Progenitor cell of endocrine pancreas (in vitro differentiated cells): ENCODE results near the gene BRINP3. TPM values are rescaled to one million over a fixed set of nuclear protein-coding genes. Genes with fewer than 3 reads are reported as not detected.

Source experiments
- DNase-seq: peaks from one replicate; pipeline ENCODE4 v3.0.0; 2021; ENCODE audit warnings: low spot score; ENCODE audit not compliant: unreplicated experiment
- H3K27ac Mint-ChIP-seq: 2 replicates; pipeline ENCODE4 v1.8.0; 2021; ENCODE audit warnings: mild to moderate bottlenecking, moderate library complexity, mixed read lengths
- H3K27me3 Mint-ChIP-seq: 2 replicates; pipeline ENCODE4 v1.8.0; 2021; ENCODE audit warnings: mixed read lengths
- H3K36me3 Mint-ChIP-seq: 2 replicates; pipeline ENCODE4 v1.8.0; 2022; ENCODE audit warnings: mixed read lengths; ENCODE audit not compliant: insufficient read depth
- H3K4me1 Mint-ChIP-seq: 2 replicates; pipeline ENCODE4 v1.8.0; 2021; ENCODE audit warnings: low read depth, mixed read lengths
- H3K4me3 Mint-ChIP-seq: 2 replicates; pipeline ENCODE4 v1.8.0; 2021; ENCODE audit warnings: low read depth, mild to moderate bottlenecking, moderate library complexity, mixed read lengths
- H3K9me3 Mint-ChIP-seq: 2 replicates; pipeline ENCODE4 v1.8.0; 2021; ENCODE audit warnings: low read depth, mixed read lengths
- total RNA-seq: library from RNA; stranded (reverse); gene quantifications from 2 replicates; pipeline ENCODE4 v1.2.1, GENCODE V29; 2021
- TF ChIP-seq, protein P1 (sequence below): fragments of 200-600 bp; sonication (generic); IDR thresholded peaks from one replicate; pipeline ENCODE4 v1.5.0; 2021; ENCODE audit warnings: antibody characterized with exemption, mild to moderate bottlenecking; ENCODE audit not compliant: unreplicated experiment

Gene BRINP3
- total RNA-seq, 1 donor from 2014 or later: not detected

DNA sequence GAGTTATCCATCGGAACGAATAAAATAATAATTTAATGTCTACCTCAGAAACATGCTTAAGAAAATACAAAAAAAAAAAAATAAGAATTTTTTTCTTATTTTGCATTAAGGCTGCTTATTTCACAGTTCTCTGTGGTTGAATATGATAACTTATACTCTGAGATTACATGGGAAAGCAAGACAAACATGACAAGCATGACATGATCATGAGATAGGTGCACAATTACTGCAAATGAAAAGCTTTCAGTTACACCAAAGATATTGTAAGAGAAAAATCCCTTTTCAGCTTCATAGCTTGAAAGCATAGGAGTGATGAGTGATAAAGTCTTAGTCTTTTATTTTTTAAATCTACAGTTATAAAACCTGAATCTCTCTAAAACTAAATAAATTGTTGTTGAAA, 154.1 kb downstream of the BRINP3 start:
- H3K27me3 Mint-ChIP-seq: no peaks in the 10 kb centered on the region
- no peak overlapping the region for H3K4me3 Mint-ChIP-seq
- TF ChIP-seq, protein P1, sequence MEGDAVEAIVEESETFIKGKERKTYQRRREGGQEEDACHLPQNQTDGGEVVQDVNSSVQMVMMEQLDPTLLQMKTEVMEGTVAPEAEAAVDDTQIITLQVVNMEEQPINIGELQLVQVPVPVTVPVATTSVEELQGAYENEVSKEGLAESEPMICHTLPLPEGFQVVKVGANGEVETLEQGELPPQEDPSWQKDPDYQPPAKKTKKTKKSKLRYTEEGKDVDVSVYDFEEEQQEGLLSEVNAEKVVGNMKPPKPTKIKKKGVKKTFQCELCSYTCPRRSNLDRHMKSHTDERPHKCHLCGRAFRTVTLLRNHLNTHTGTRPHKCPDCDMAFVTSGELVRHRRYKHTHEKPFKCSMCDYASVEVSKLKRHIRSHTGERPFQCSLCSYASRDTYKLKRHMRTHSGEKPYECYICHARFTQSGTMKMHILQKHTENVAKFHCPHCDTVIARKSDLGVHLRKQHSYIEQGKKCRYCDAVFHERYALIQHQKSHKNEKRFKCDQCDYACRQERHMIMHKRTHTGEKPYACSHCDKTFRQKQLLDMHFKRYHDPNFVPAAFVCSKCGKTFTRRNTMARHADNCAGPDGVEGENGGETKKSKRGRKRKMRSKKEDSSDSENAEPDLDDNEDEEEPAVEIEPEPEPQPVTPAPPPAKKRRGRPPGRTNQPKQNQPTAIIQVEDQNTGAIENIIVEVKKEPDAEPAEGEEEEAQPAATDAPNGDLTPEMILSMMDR: no peak
- H3K36me3 Mint-ChIP-seq: no peaks in the 10 kb centered on the region
- H3K4me1 Mint-ChIP-seq: no peaks in the 10 kb centered on the region
- H3K27ac Mint-ChIP-seq: no peak overlapping the region
- no peaks in the 10 kb centered on the region for H3K9me3 Mint-ChIP-seq
- DNase-seq: no peak

DNA sequence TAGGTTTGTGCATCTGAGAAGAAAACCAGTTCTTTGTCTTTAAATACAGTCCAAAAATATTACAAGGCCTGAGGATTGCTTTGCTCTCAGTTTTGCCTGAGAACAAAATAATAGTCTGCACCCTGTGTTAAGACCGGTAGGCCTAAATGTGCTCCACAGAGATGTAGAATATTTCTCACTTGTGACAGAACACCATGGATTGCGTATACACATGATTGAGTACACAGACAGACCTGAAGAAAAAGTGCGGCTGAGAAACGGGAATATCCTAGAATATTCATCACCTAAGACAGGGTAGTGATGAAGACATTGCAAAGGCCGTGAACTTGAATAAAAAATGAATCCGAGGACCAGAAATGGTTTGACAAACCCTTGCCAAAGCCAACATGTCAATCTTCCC, 155.4 kb downstream of the BRINP3 start:
- H3K4me1 Mint-ChIP-seq: no peaks in the 10 kb centered on the region
- TF ChIP-seq, protein P1: no peak
- no peaks in the 10 kb centered on the region for H3K9me3 Mint-ChIP-seq
- H3K27ac Mint-ChIP-seq: no peak overlapping the region
- no peaks in the 10 kb centered on the region for H3K36me3 Mint-ChIP-seq
- no peak for DNase-seq
- H3K27me3 Mint-ChIP-seq: no peaks in the 10 kb centered on the region
- H3K4me3 Mint-ChIP-seq: no peak overlapping the region

GRCh38 chr1:190320952-190321351, 156.7 kb downstream of the BRINP3 start:
- TF ChIP-seq, protein P1: peak; percentile 53
- no peaks in the 10 kb centered on the region for H3K4me1 Mint-ChIP-seq
- no peak overlapping the region for H3K27ac Mint-ChIP-seq
- DNase-seq: no peak
- H3K36me3 Mint-ChIP-seq: no peaks in the 10 kb centered on the region
- H3K27me3 Mint-ChIP-seq: no peaks in the 10 kb centered on the region
- no peaks in the 10 kb centered on the region for H3K9me3 Mint-ChIP-seq
- no peak overlapping the region for H3K4me3 Mint-ChIP-seq

DNA sequence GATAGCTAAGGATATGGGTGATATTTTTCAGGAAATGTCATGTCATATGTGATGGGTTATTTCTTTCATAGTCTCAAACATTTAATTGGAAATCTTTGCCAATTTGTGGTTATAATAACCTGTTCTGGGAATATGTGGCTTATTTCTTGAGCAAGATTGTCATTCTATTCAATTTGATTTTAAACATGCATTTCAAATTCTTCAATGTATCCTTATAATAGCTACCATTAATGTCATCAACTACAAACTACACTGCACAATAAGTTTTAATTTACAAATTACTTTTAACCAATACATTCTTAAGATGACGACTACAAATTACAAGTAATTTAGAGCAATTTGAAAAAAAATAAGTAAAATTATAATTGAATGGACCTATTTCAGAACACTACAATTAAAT, 164.9 kb downstream of the BRINP3 start:
- Mint-ChIP-seq H3K36me3 (no peaks in the 10 kb centered on the region), H3K9me3 (no peaks in the 10 kb centered on the region), H3K27ac (no peak overlapping the region), H3K27me3 (no peaks in the 10 kb centered on the region), H3K4me1 (peaks cover 6% of the 10 kb centered on the region), H3K4me3 (no peak overlapping the region)
- DNase-seq: no peak
- TF ChIP-seq, protein P1: no peak

DNA sequence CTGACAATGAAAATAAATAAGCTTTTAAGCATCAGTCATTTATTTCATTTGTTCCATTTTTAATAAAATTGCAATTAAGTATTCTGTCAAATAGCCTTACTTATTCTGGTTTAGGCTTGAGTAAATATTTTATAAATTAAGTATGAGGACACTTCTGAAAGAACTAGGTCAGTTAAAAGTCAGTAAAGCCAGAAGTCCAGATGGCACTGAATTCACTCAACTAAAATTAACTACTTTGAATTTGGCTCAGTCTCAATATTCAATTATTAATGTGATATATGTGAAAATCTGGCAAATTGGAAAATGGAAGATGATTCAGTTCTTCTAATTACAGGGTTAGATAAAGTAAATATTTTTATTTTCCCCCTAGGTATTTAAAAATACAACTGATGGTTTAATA, 174.2 kb downstream of the BRINP3 start:
- no peak for DNase-seq
- TF ChIP-seq, protein P1: no peak
- Mint-ChIP-seq H3K27me3 (peaks cover 3% of the 10 kb centered on the region), H3K4me3 (no peak overlapping the region), H3K4me1 (no peaks in the 10 kb centered on the region), H3K36me3 (no peaks in the 10 kb centered on the region), H3K9me3 (no peaks in the 10 kb centered on the region), H3K27ac (no peak overlapping the region)

DNA sequence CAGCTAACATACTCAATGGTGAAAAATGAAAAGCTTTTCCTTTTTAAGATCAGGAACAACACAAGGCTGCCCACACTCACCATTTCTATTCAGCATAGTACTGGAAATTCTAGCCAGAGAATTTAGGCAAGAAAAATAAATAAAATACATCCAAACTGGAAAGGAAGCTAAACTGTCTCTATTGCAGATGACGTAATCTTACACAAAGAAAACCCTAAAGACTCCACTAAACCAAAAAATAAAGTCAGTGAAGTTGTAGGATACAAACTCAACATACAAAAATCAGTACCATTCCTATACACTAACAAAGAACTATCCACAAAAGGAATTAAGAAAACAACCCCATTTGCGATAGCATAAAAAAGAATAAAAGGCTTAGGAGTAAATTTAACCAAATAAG, 181.2 kb downstream of the BRINP3 start:
- Mint-ChIP-seq H3K9me3 (no peaks in the 10 kb centered on the region), H3K27me3 (no peaks in the 10 kb centered on the region)

More for the DNA sequence above, 181.2 kb downstream of the BRINP3 start:
- no peak for DNase-seq
- TF ChIP-seq, protein P1: no peak
- H3K36me3 Mint-ChIP-seq: no peaks in the 10 kb centered on the region
- no peaks in the 10 kb centered on the region for H3K4me1 Mint-ChIP-seq
- no peak overlapping the region for H3K4me3 Mint-ChIP-seq
- no peak overlapping the region for H3K27ac Mint-ChIP-seq
